ENCODE data around the gene ARPC2. TPM values are rescaled to one million over a fixed set of nuclear protein-coding genes. Genes with fewer than 3 reads are reported as not detected.
A peak's percentile ranks its signal among the peaks of the same experiment; 100 is the strongest.

ARPC2 gene
- total and polyA plus RNA-seq, 10 of the 15 experiments (the other 5 are each of a cell fraction or from before 2014, with no cell fraction given): 440 to 980 (median 709) TPM

DNA sequence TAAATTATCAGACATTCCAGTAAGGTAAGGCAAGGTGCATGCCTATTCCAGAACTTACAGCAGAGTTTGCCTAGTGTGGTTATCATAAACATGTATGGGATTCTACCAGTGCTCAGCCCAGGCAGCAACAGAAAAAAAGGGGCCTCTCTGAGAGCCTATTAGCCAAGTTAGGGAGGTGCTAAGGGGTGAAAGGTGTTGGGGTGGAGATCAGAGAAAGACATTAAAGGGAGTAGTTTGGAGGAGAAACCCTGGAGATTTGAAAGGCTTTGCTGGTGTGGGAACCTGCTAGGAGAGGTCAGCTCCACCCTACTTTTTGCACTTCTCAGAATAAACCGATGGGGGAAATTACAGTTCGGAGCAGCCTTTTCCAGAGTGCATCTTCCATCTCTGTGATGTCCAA is 2.9 kb downstream of the ARPC2 start:
- DNase-seq (ENCODE audit: low read depth, low spot score) (no peak), FAIRE-seq (no peak), ATAC-seq (no peak)
- no peak overlapping the region for H2AFZ ChIP-seq (ENCODE audit: control insufficient read depth, low read depth, low read length)
- peaks cover 30% of the 10 kb centered on the region for H3K4me1 ChIP-seq (ENCODE audit: control insufficient read depth, insufficient read depth, low read length)
- peak overlapping the region; percentile 93 for H3K4me3 ChIP-seq
- H3K36me3 ChIP-seq (ENCODE audit: control insufficient read depth in 2 of 2, insufficient read depth in 2 of 2, low read length in 1 of 2): peaks cover 3 to 27% of the 10 kb centered on the region in 2 experiments
- peak; percentile 23; the same call in 1 of the 2 replicates for TF ChIP-seq NR2C1 (IDR thresholded peaks at IDR 0.05)
- no peak for TF ChIP-seq PKNOX1 (IDR thresholded peaks at IDR 0.05)
- peaks cover 88% of the 10 kb centered on the region for H3K79me2 ChIP-seq (ENCODE audit: control insufficient read depth, insufficient read depth, low read length)
- ChIA-PET CTCF (interaction anchor here (0.6 to 5.7 kb wide), 5 partner anchors 8 to 1132 kb away, joined by 3 to 58 read pairs (median 3); no protein-coding TSS in a partner anchor), RAD21 (ENCODE audit: unreplicated experiment) (interaction anchor here (6.7 kb wide), 1 partner anchor 9 kb away, joined by 84 read pairs; no protein-coding TSS in a partner anchor), SMC1A (ENCODE audit: uncharacterized antibody, unreplicated experiment) (interaction anchor here (0.8 to 4.6 kb wide), 5 partner anchors 10 to 66 kb away, joined by 3 to 73 read pairs (median 3); no protein-coding TSS in a partner anchor), POLR2A (interaction anchor here (0.6 to 8.8 kb wide), 6 partner anchors 9 to 71 kb away, joined by 3 to 98 read pairs (median 5); partner anchors contain the start of genes AAMP and PNKD)
- no peaks in the 10 kb centered on the region for H3K9me3 ChIP-seq (replicated peaks; ENCODE audit: control insufficient read depth, insufficient read depth, low read length)
- H3K4me2 ChIP-seq (ENCODE audit: control insufficient read depth, insufficient read depth): peak overlapping the region; percentile 94
- intact Hi-C loops (cut with micrococcal nuclease; ENCODE audit: unreplicated experiment): loop anchor here (5.0 kb wide), 1 partner anchor 177 kb away; the partner anchor contains the start of gene CTDSP1
- H4K20me1 ChIP-seq (ENCODE audit: control insufficient read depth, insufficient read depth): peaks cover 18% of the 10 kb centered on the region
- in situ Hi-C loops (cut with MboI): no loop called here
- BruUV-seq (replicated peaks): no TSS peak
- peak overlapping the region; percentile 99; the same call in 1 of the 2 replicates for H3K27ac ChIP-seq (ENCODE audit: control insufficient read depth, insufficient read depth)
- WGBS (ENCODE audit: insufficient coverage, insufficient replicate concordance, low lambda C conversion rate, missing lambda C conversion rate): 3% methylated on average over 2 of the region's 2 CpGs
- H3K9ac ChIP-seq (ENCODE audit: control insufficient read depth, insufficient read depth, low read length): peak overlapping the region; percentile 99
- no peaks in the 10 kb centered on the region for H3K27me3 ChIP-seq (replicated peaks in 1 of 2; ENCODE audit: control insufficient read depth in 2 of 2, insufficient read depth in 2 of 2, low read length in 1 of 2)

- intact Hi-C loops (cut with micrococcal nuclease; ENCODE audit: unreplicated experiment) (no loop called here), in situ Hi-C loops (cut with MboI) (no loop called here)
- ChIA-PET POLR2A (interaction anchor here (0.5 to 8.8 kb wide), 4 partner anchors 8 to 133 kb away, joined by 3 to 98 read pairs (median 5); partner anchors contain the start of genes AAMP and PNKD), CTCF (interaction anchor here (2.0 to 5.7 kb wide), 3 partner anchors 9 to 36 kb away, joined by 7 to 58 read pairs (median 8); no protein-coding TSS in a partner anchor), SMC1A (ENCODE audit: uncharacterized antibody, unreplicated experiment) (interaction anchor here (1.2 to 4.6 kb wide), 6 partner anchors 9 to 282 kb away, joined by 3 to 73 read pairs (median 4); no protein-coding TSS in a partner anchor), RAD21 (ENCODE audit: unreplicated experiment) (interaction anchor here (0.8 to 6.7 kb wide), 5 partner anchors 8 to 66 kb away, joined by 3 to 84 read pairs (median 5); partner anchors contain the start of genes AAMP and PNKD)
- no peak overlapping the region for H2AFZ ChIP-seq (ENCODE audit: control insufficient read depth, low read depth, low read length)
- no peaks in the 10 kb centered on the region for H3K9me3 ChIP-seq (replicated peaks; ENCODE audit: control insufficient read depth, insufficient read depth, low read length)
- BruUV-seq (replicated peaks): no TSS peak
- peaks cover 97% of the 10 kb centered on the region for H3K79me2 ChIP-seq (ENCODE audit: control insufficient read depth, insufficient read depth, low read length)
- peaks cover 18% of the 10 kb centered on the region for H4K20me1 ChIP-seq (ENCODE audit: control insufficient read depth, insufficient read depth)
- peaks cover 30% of the 10 kb centered on the region for H3K4me1 ChIP-seq (ENCODE audit: control insufficient read depth, insufficient read depth, low read length)
- DNase-seq (ENCODE audit: low read depth, low spot score) (no peak), ATAC-seq (no peak), FAIRE-seq (no peak)
- peaks cover 5 to 32% of the 10 kb centered on the region in 2 experiments for H3K36me3 ChIP-seq (ENCODE audit: control insufficient read depth in 2 of 2, insufficient read depth in 2 of 2, low read length in 1 of 2)
- TF ChIP-seq HDAC6 (IDR thresholded peaks at IDR 0.05; ENCODE audit: unreplicated experiment): no peak
- TF ChIP-seq WRNIP1 (IDR thresholded peaks at IDR 0.05; ENCODE audit: borderline replicate concordance, low read depth, low read length): 0 out of 2 replicates have a peak, but pooled peaks have one; percentile 9
- TF ChIP-seq POLR2AphosphoS5 (IDR thresholded peaks at IDR 0.05; ENCODE audit: low read length): peak; percentile 67
- peak overlapping the region; percentile 37 for H3K27ac ChIP-seq (ENCODE audit: control insufficient read depth, insufficient read depth)
- peak overlapping the region; percentile 94 for H3K4me2 ChIP-seq (ENCODE audit: control insufficient read depth, insufficient read depth)
- no peaks in the 10 kb centered on the region for H3K27me3 ChIP-seq (replicated peaks in 1 of 2; ENCODE audit: control insufficient read depth in 2 of 2, insufficient read depth in 2 of 2, low read length in 1 of 2)
- peak overlapping the region; percentile 47 for H3K9ac ChIP-seq (ENCODE audit: control insufficient read depth, insufficient read depth, low read length)
- WGBS (ENCODE audit: insufficient coverage, insufficient replicate concordance, low lambda C conversion rate, missing lambda C conversion rate): 9% methylated on average over 5 of the region's 5 CpGs
- peak overlapping the region; percentile 93 for H3K4me3 ChIP-seq
Observed at GRCh38 chr2:218221000-218221399, 4.0 kb downstream of the ARPC2 start.

Data from GM12878 (cell line).